B cell (primary cell): ENCODE data around the gene UBASH3B. TPM values are rescaled to one million over a fixed set of nuclear protein-coding genes. Genes with fewer than 3 reads are reported as not detected.

Experiments
- ATAC-seq: fragments of 200-7000 bp; cut with Tn5 transposase; one replicate; pipeline ENCODE4 v1.10.0; 2021; ENCODE audit warnings: low read depth, mild to moderate bottlenecking, moderate number of reproducible peaks, moderate library complexity
- CTCF ChIA-PET: fragments of 350-600 bp; sonication (Branson Sonifier 250); formaldehyde crosslinking; loops from one replicate; lab custom pipeline; 2021; ENCODE audit warnings: antibody characterized with exemption, inconsistent platforms; lab: Charles Lee
- POLR2A ChIA-PET: fragments of 350-600 bp; sonication (Branson Sonifier 250); formaldehyde crosslinking; loops from one replicate; lab custom pipeline; 2021; ENCODE audit warnings: antibody characterized with exemption; lab: Charles Lee
- DNase-seq: peaks from one replicate; pipeline ENCODE4 v3.0.0; 2013
- H2AFZ ChIP-seq: 2 replicates; pipeline ENCODE4 v1.6.1; 2012; ENCODE audit warnings: mild to moderate bottlenecking, low read depth, low read length; ENCODE audit not compliant: insufficient read depth, poor library complexity, severe bottlenecking
- H3K27ac ChIP-seq, 2 donors: 1 replicate in 1 of 2; 2 replicates in 1 of 2; pipeline ENCODE4 v1.5.1; 2012 to 2013; ENCODE audit warnings: low read length in 2 of 2, mild to moderate bottlenecking in 2 of 2, moderate library complexity in 1 of 2
- H3K27me3 ChIP-seq, 4 experiments: fragments of 200-600 bp in 1 of 4; sonication (generic) in 1 of 4; replicated peaks in 1 of 4; 1 replicate in 2 of 4; 2 replicates in 2 of 4; pipeline versions ENCODE4 v1.6.1 to v1.7.0; 2013 to 2016; ENCODE audit warnings: low read length in 3 of 4, mild to moderate bottlenecking in 2 of 4, mixed read lengths in 1 of 4, moderate library complexity in 1 of 4; ENCODE audit not compliant: insufficient read depth in 4 of 4, control insufficient read depth in 3 of 4; ENCODE audit errors: control extremely low read depth in 1 of 4
- H3K36me3 ChIP-seq, 2 experiments: replicated peaks in 1 of 2; 1 replicate in 1 of 2; 2 replicates in 1 of 2; pipeline versions ENCODE4 v1.6.1 to v1.7.1; 2013; ENCODE audit warnings: low read length in 1 of 2; ENCODE audit not compliant: insufficient read depth in 2 of 2, control insufficient read depth in 1 of 2; ENCODE audit errors: control extremely low read depth in 1 of 2, extremely low read depth in 1 of 2
- H3K4me1 ChIP-seq, 2 donors: fragments of 200-600 bp in 1 of 2; sonication (generic) in 1 of 2; 1 replicate in 1 of 2; 2 replicates in 1 of 2; pipeline versions ENCODE4 v1.5.1 to v1.6.1; 2013 to 2017; ENCODE audit warnings: low read length in 2 of 2; ENCODE audit not compliant: control insufficient read depth in 2 of 2, insufficient read depth in 2 of 2
- H3K4me2 ChIP-seq: replicated peaks from 2 replicates; pipeline ENCODE3; 2012; ENCODE audit warnings: mild to moderate bottlenecking, low read depth, low read length; ENCODE audit not compliant: poor library complexity, severe bottlenecking
- H3K4me3 ChIP-seq, 5 experiments: fragments of 200-600 bp in 1 of 5; sonication (generic) in 1 of 5; 1 replicate in 3 of 5; 2 replicates in 2 of 5; pipeline versions ENCODE4 v1.5.1 to v1.7.0; 2011 to 2016; ENCODE audit warnings: low read length in 4 of 5, mild to moderate bottlenecking in 4 of 5, low read depth in 2 of 5, control low read depth in 1 of 5, moderate library complexity in 1 of 5; ENCODE audit not compliant: insufficient read depth in 1 of 5; ENCODE audit errors: control extremely low read depth in 1 of 5, extremely low read depth in 1 of 5
- H3K79me2 ChIP-seq: fragments of 200-600 bp; sonication (generic); one replicate; pipeline ENCODE4 v1.6.0; 2016; ENCODE audit warnings: low read length; ENCODE audit not compliant: control insufficient read depth, insufficient read depth
- H3K9ac ChIP-seq: fragments of 200-600 bp; sonication (generic); 2 replicates; pipeline ENCODE4 v1.6.1; 2017; ENCODE audit warnings: mild to moderate bottlenecking, low read length, moderate library complexity
- H3K9me3 ChIP-seq, 3 donors: one replicate each; pipeline versions ENCODE4 v1.6.1 to v1.7.1; 2013; ENCODE audit warnings: low read length in 2 of 3; ENCODE audit not compliant: control insufficient read depth in 2 of 3, insufficient read depth in 1 of 3; ENCODE audit errors: control extremely low read depth in 1 of 3
- H4K20me1 ChIP-seq: 2 replicates; pipeline ENCODE4 v1.6.0; 2012; ENCODE audit warnings: mild to moderate bottlenecking, low read length; ENCODE audit not compliant: insufficient read depth, control insufficient read depth, poor library complexity, severe bottlenecking
- H3K27ac Mint-ChIP-seq: one replicate; pipeline ENCODE4 v1.8.0; 2021; ENCODE audit warnings: mixed read lengths
- H3K27me3 Mint-ChIP-seq: one replicate; pipeline ENCODE4 v1.8.0; 2021; ENCODE audit warnings: mixed read lengths
- H3K4me1 Mint-ChIP-seq: one replicate; pipeline ENCODE4 v1.8.0; 2021; ENCODE audit warnings: mixed read lengths
- H3K4me3 Mint-ChIP-seq: one replicate; pipeline ENCODE4 v1.8.0; 2021; ENCODE audit warnings: mixed read lengths
- H3K9me3 Mint-ChIP-seq: one replicate; pipeline ENCODE4 v1.8.0; 2022; ENCODE audit warnings: mixed read lengths; ENCODE audit not compliant: insufficient read depth
- CTCF ChIP-seq: fragments of 200-600 bp; IDR thresholded peaks from one replicate; pipeline ENCODE4 v1.8.0; 2022; ENCODE audit warnings: antibody characterized with exemption, mild to moderate bottlenecking
- EZH2 ChIP-seq: IDR thresholded peaks from 2 replicates; pipeline ENCODE4 v1.6.1; 2012; ENCODE audit warnings: borderline replicate concordance, low read depth, mild to moderate bottlenecking, moderate library complexity, low read length; ENCODE audit not compliant: insufficient read depth, poor library complexity, severe bottlenecking
- WGBS: methylation state at CpG from one replicate; pipeline ENCODE4 v1.1.5; 2013; ENCODE audit warnings: missing lambda C conversion rate; ENCODE audit not compliant: insufficient coverage; 5-methylcytosine and 5-hydroxymethylcytosine counted together
- intact Hi-C: fragments of 100-400 bp; cut with micrococcal nuclease; formaldehyde crosslinking; loops from one replicate; pipeline ENCODE4 v1.10.0; 2022
- polyA plus RNA-seq: library from polyadenylated mRNA; depleted of rRNA; stranded (reverse); fragments of >200 nt; gene quantifications from 2 replicates; pipeline ENCODE4 v1.2.3, GENCODE V29; 2012
- total RNA-seq, 2 donors: library from RNA; stranded (reverse); fragments of 120-200 nt in 1 of 2; gene quantifications; 1 replicate in 1 of 2; 2 replicates in 1 of 2; pipeline versions ENCODE4 v1.2.3 to v1.2.4, GENCODE V29; 2013 to 2022

Gene UBASH3B
- total and polyA plus RNA-seq, 2 donors (not counting 1 experiment from before 2014, with no cell fraction given): 2.3 to 3.6 TPM

GRCh38 chr11:122695076-122695615 lies 39.6 kb downstream of the UBASH3B start:
- no peaks in the 10 kb centered on the region for H3K9me3 ChIP-seq
- intact Hi-C loops: loop anchor here (5.0 kb wide), 2 partner anchors 38 to 68 kb away; partner anchors contain the start of gene UBASH3B
- POLR2A ChIA-PET: no interaction called here

More at GRCh38 chr11:122695076-122695615, 39.6 kb downstream of the UBASH3B start:
- H3K4me2 ChIP-seq: peak overlapping the region; percentile 2
- no peaks in the 10 kb centered on the region for H3K36me3 ChIP-seq
- ATAC-seq: no peak
- peaks cover 51 to 61% of the 10 kb centered on the region in 2 donors for H3K4me1 ChIP-seq
- no peak overlapping the region for H3K27ac ChIP-seq
- H3K27me3 Mint-ChIP-seq: no peaks in the 10 kb centered on the region
- H3K27ac Mint-ChIP-seq: no peak overlapping the region
- H3K4me3 Mint-ChIP-seq: no peak overlapping the region
- peaks cover 60% of the 10 kb centered on the region for H3K4me1 Mint-ChIP-seq
- peaks cover 0 to 2% (median 0%) of the 10 kb centered on the region in 4 experiments for H3K27me3 ChIP-seq
- no peak for DNase-seq
- no peaks in the 10 kb centered on the region for H4K20me1 ChIP-seq
- H2AFZ ChIP-seq: no peak overlapping the region
- CTCF ChIA-PET: interaction anchor here (0.7 to 4.8 kb wide), 3 partner anchors 60 to 374 kb away, joined by 3 to 41 read pairs (median 3); no protein-coding TSS in a partner anchor
- 88% methylated on average over 9 of the region's 13 CpGs for WGBS
- peaks cover 39% of the 10 kb centered on the region for H3K79me2 ChIP-seq
- no peak overlapping the region for H3K9ac ChIP-seq
- no peaks in the 10 kb centered on the region for H3K9me3 Mint-ChIP-seq
- H3K4me3 ChIP-seq: no peak overlapping the region
- TF ChIP-seq EZH2: no peak
- no peak for TF ChIP-seq CTCF
